GM23248 (cell line): Measurements from ENCODE around the gene GPR89A.

ENCODE experiments used
- EZH2 ChIP-seq: fragments of 200-600 bp; sonication (generic); IDR thresholded peaks from 2 replicates; pipeline ENCODE4 v1.6.1; 2018; ENCODE audit warnings: antibody characterized with exemption, mild to moderate bottlenecking; ENCODE audit not compliant: insufficient read depth, poor library complexity, severe bottlenecking
- EZH2phosphoT487 ChIP-seq: fragments of 200-600 bp; sonication (generic); IDR thresholded peaks from 2 replicates; pipeline ENCODE4 v1.6.1; 2018; ENCODE audit warnings: antibody characterized with exemption, moderate library complexity, mild to moderate bottlenecking, low read depth; ENCODE audit not compliant: insufficient read depth

DNA sequence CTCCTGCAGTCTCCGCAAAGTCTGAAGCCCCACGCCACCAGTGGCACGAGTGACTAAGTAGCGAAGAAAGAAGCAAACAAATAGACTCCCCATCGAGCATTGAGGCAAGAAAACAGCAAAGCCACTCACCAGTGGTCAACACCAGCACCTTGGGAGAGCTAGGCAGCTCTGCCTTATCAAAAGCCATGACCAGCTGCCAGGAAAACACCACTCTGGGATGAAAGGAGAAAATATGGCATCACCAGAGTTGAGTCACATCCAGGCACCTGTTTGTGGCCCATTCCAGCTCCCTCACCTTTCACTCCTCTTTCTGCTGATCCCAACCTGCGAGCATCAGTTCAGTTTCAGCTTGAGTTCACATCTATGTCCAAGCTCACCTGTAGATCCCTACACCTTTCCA is 82.1 kb downstream of the GPR89A start:
- no peak for TF ChIP-seq EZH2
- TF ChIP-seq EZH2phosphoT487: no peak
